Retinal pigment epithelial cell (primary cell): ENCODE results near the gene ZNF148.

Experiments
- DNase-seq: peaks from one replicate; pipeline ENCODE4 v3.0.0-alpha.2; 2010; ENCODE audit warnings: low read depth
- H3K4me3 ChIP-seq: 2 replicates; pipeline ENCODE4 v1.5.1; 2011; ENCODE audit warnings: mild to moderate bottlenecking, low read length, control low read depth, moderate library complexity
- CTCF ChIP-seq: conservative IDR thresholded peaks from 2 replicates; pipeline ENCODE4 v1.5.1; 2011; ENCODE audit warnings: low read depth, low read length, control low read depth, inconsistent platforms

The ZNF148 gene

DNA sequence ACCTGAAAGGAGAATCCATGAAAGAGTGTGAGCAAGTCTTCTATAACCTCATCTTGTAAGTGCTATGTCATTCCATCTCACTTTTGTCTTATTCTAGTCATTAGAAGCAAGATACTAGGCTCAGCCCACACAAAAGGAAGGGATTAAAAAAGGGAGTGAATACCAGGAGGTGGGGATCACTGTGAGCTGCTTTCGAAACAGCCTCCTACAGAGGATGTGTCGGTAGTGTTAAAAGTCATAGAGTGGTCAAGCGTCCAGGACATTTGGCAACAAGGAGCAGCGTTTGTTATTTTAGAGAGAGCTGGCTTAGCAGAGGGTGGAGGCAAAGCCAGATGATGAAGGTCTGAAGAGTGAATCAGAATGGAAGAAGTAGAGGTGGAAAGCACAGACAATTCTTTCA is 11.7 kb upstream of the ZNF148 start:
- DNase-seq: no peak
- no peak overlapping the region for H3K4me3 ChIP-seq
- no peak for TF ChIP-seq CTCF

DNA sequence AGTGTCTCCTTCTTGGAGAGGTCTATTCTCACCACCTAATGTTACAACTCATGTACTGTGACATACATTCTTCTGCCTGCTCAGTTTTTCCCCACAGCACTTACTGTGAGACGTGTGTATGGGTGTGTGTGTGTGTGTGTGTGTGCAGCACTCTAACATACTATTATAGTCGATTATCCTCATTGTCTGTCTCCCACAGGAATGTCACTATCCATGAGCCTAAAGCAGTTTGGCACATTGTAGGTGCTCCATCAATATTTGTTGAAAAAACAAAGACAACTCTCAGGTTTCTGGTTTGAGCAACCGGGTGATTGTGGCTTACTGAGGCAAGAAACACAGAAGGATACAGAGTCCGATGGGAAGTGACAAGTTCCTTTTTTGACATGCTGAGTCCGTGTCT is 8.6 kb upstream of the ZNF148 start:
- TF ChIP-seq CTCF: no peak
- no peak for DNase-seq

GRCh38 chr3:125382298-125382697 is 7.2 kb upstream of the ZNF148 start:
- no peak overlapping the region for H3K4me3 ChIP-seq
- TF ChIP-seq CTCF: no peak
- no peak for DNase-seq

More for the DNA sequence above, 8.6 kb upstream of the ZNF148 start:
- H3K4me3 ChIP-seq: no peak overlapping the region

DNA sequence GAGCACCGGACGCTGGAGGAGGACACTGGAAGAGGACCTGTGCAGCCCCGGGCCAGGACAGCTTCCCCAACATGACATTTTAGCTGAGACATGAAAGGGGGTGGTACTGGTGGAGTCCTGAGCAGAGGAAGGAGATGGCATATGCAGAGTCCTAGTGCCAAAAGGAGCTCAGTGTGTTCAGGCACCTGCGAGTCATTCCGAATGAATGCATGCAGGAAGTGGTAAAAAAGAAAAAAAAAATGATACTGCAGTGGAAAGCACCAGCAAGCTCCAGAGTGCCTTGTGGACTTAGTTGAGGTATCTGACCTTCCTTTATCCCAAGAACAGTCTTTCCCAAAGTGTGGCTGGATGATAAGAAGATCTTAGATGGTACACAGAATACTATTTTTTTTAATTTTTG is 6.6 kb upstream of the ZNF148 start:
- DNase-seq: no peak
- no peak for TF ChIP-seq CTCF
- H3K4me3 ChIP-seq: no peak overlapping the region

DNA sequence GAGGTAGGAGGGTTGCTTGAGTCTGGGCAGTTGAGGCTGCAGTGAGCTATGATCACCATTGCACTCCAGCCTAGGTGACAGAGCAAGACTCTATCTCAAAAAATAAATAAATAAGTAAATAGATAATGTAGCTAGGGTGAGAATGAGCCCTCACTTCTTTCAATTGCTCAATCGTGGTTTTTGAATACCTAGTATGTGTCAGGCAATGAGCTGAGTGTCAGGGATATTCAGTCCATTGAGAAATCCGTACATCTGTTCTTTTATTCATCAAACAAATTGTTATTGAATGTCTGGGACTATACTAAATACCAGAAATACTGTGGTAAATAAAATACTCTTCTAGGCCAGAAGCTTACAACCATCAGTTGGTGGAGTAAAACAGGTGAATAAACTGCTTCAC is 6.2 kb upstream of the ZNF148 start:
- H3K4me3 ChIP-seq: no peak overlapping the region
- DNase-seq: no peak

DNA sequence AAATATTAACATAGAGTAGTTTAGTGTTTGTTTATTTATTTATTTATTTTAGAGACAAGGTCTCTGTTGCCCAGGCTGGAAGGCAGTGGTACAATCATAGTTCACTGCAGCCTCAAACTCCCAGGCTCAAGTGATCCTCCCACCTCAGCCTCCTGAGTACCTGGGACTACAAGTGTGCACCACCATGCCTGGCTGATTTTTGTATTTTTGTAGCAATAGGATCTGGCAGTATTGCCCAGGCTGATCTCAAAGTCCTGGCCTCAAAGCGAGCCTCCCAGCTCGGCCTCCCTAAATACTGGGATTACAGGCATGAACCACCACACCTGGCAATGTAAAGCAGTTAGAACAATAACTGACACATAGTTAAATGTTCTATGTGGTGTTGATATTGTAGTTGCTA is 4.4 kb upstream of the ZNF148 start:
- H3K4me3 ChIP-seq: no peak overlapping the region
- no peak for DNase-seq
- no peak for TF ChIP-seq CTCF

More for the DNA sequence above, 6.2 kb upstream of the ZNF148 start:
- no peak for TF ChIP-seq CTCF

- no peak overlapping the region for H3K4me3 ChIP-seq
- TF ChIP-seq CTCF: no peak
- no peak for DNase-seq
Observed at GRCh38 chr3:125378762-125379161, 3.6 kb upstream of the ZNF148 start.
